Colon (tissue), 2 donors: Measurements from ENCODE around the gene PDE4D.

Source experiments
- FAIRE-seq: peaks from 2 replicates; lab custom pipeline; 2012; peaks lifted over from hg19 to GRCh38; lab: Jason Lieb, UNC
- donor health status: control.
- donor health status: control.

Gene PDE4D

GRCh38 chr5:59893429-59894227, at the start of gene PDE4D:
TSS of gene PDE4D (minus strand) at chr5:59893726.
- FAIRE-seq, result no peak

GRCh38 chr5:59937633-59938032, 44.1 kb upstream of the PDE4D start:
- FAIRE-seq, result no peak

GRCh38 chr5:59923465-59923864, 29.9 kb upstream of the PDE4D start:
- no peak for FAIRE-seq

GRCh38 chr5:59922220-59922619, 28.7 kb upstream of the PDE4D start:
- no peak for FAIRE-seq

GRCh38 chr5:59921816-59922215, 28.3 kb upstream of the PDE4D start:
- no peak for FAIRE-seq

- no peak for FAIRE-seq
Observed at GRCh38 chr5:59919484-59919883, 26.0 kb upstream of the PDE4D start.

GRCh38 chr5:59917121-59917520, 23.6 kb upstream of the PDE4D start:
- FAIRE-seq, result no peak

- FAIRE-seq, result no peak
Observed at GRCh38 chr5:59905188-59905587, 11.7 kb upstream of the PDE4D start.

GRCh38 chr5:59897075-59897474, 3.5 kb upstream of the PDE4D start:
- FAIRE-seq, result no peak

GRCh38 chr5:59891962-59892643, 1.4 kb downstream of the PDE4D start:
- FAIRE-seq, result no peak

GRCh38 chr5:59887274-59887673, 6.3 kb downstream of the PDE4D start:
- FAIRE-seq, result no peak

- no peak for FAIRE-seq
Observed at GRCh38 chr5:59874675-59875074, 18.9 kb downstream of the PDE4D start.

- FAIRE-seq, result no peak
Observed at GRCh38 chr5:59873113-59873512, 20.4 kb downstream of the PDE4D start.

- no peak for FAIRE-seq
Observed at GRCh38 chr5:59866661-59867060, 26.9 kb downstream of the PDE4D start.

GRCh38 chr5:59864718-59865117, 28.8 kb downstream of the PDE4D start:
- no peak for FAIRE-seq

GRCh38 chr5:59863777-59864176, 29.7 kb downstream of the PDE4D start:
- no peak for FAIRE-seq

GRCh38 chr5:59856358-59856757, 37.2 kb downstream of the PDE4D start:
- FAIRE-seq, result no peak

GRCh38 chr5:59850766-59851165, 42.8 kb downstream of the PDE4D start:
- FAIRE-seq, result no peak

- FAIRE-seq, result no peak
Observed at GRCh38 chr5:59847586-59847985, 45.9 kb downstream of the PDE4D start.

GRCh38 chr5:59845730-59846129, 47.8 kb downstream of the PDE4D start:
- no peak for FAIRE-seq

- FAIRE-seq, result no peak
Observed at GRCh38 chr5:59843511-59844213, 49.9 kb downstream of the PDE4D start.

GRCh38 chr5:59842999-59843398, 50.5 kb downstream of the PDE4D start:
- FAIRE-seq, result no peak

GRCh38 chr5:59840200-59840601, 53.3 kb downstream of the PDE4D start:
- no peak for FAIRE-seq
